Osteocyte (in vitro differentiated cells): ENCODE data around the gene EIF4E2. TPM values are rescaled to one million over a fixed set of nuclear protein-coding genes. Genes with fewer than 3 reads are reported as not detected.

Experiments
- DNase-seq: peaks from one replicate; pipeline ENCODE4 v3.0.0; 2021; ENCODE audit warnings: mixed read lengths; ENCODE audit not compliant: unreplicated experiment; ENCODE audit errors: extremely low spot score
- H3K27ac Mint-ChIP-seq: one replicate; pipeline ENCODE4 v1.8.0; 2021; ENCODE audit warnings: mild to moderate bottlenecking, mixed read lengths; ENCODE audit not compliant: unreplicated experiment
- H3K27me3 Mint-ChIP-seq: one replicate; pipeline ENCODE4 v1.8.0; 2021; ENCODE audit warnings: mixed read lengths; ENCODE audit not compliant: unreplicated experiment
- H3K36me3 Mint-ChIP-seq: one replicate; pipeline ENCODE4 v1.8.0; 2021; ENCODE audit warnings: mixed read lengths; ENCODE audit not compliant: unreplicated experiment
- H3K4me1 Mint-ChIP-seq: one replicate; pipeline ENCODE4 v1.8.0; 2021; ENCODE audit warnings: mixed read lengths; ENCODE audit not compliant: unreplicated experiment
- H3K4me3 Mint-ChIP-seq: one replicate; pipeline ENCODE4 v1.8.0; 2021; ENCODE audit warnings: mild to moderate bottlenecking, moderate library complexity, mixed read lengths; ENCODE audit not compliant: unreplicated experiment
- H3K9me3 Mint-ChIP-seq: one replicate; pipeline ENCODE4 v1.8.0; 2021; ENCODE audit warnings: mixed read lengths; ENCODE audit not compliant: unreplicated experiment
- CTCF ChIP-seq: fragments of 200-600 bp; sonication (generic); IDR thresholded peaks from 2 replicates; pipeline ENCODE4 v1.5.0; 2021; ENCODE audit warnings: antibody characterized with exemption, mild to moderate bottlenecking, moderate library complexity
- total RNA-seq: library from RNA; stranded (reverse); gene quantifications from 2 replicates; pipeline ENCODE4 v1.2.1, GENCODE V29; 2021

EIF4E2 gene
- total RNA-seq, 1 donor from 2014 or later, result 90.5 TPM

- no peak for TF ChIP-seq CTCF
- H3K36me3 Mint-ChIP-seq, result no peaks in the 10 kb centered on the region
- H3K4me1 Mint-ChIP-seq, result peaks cover 43% of the 10 kb centered on the region
- H3K9me3 Mint-ChIP-seq, result no peaks in the 10 kb centered on the region
- H3K4me3 Mint-ChIP-seq, result no peak overlapping the region
- H3K27me3 Mint-ChIP-seq, result no peaks in the 10 kb centered on the region
- no peak overlapping the region for H3K27ac Mint-ChIP-seq
- DNase-seq, result no peak
These were observed 63.1 kb downstream of the EIF4E2 start for GRCh38 chr2:232613538-232614134.

GRCh38 chr2:232615339-232615738 lies 64.8 kb downstream of the EIF4E2 start:
- Mint-ChIP-seq H3K36me3 (no peaks in the 10 kb centered on the region), H3K4me1 (peaks cover 40% of the 10 kb centered on the region), H3K27ac (no peak overlapping the region), H3K4me3 (no peak overlapping the region), H3K27me3 (no peaks in the 10 kb centered on the region), H3K9me3 (no peaks in the 10 kb centered on the region)
- DNase-seq, result no peak
- no peak for TF ChIP-seq CTCF

Other genes with a start within 250 kb of the EIF4E2 start
- not detected in 2 replicates for gene ALPP, start 171.9 kb upstream of the EIF4E2 start, total RNA-seq
- gene ALPG, start 143.8 kb upstream of the EIF4E2 start, total RNA-seq, result not detected in 2 replicates
- not detected in 2 replicates for gene ALPI, start 94.5 kb upstream of the EIF4E2 start, total RNA-seq
- gene ECEL1, start 62.9 kb upstream of the EIF4E2 start, total RNA-seq, result 0.13 and 0.60 TPM in 2 replicates
- gene PRSS56, start 30.3 kb upstream of the EIF4E2 start, total RNA-seq, result not detected in 2 replicates
- gene CHRND, start 24.5 kb upstream of the EIF4E2 start, total RNA-seq, result not detected in 2 replicates
- gene CHRNG, start 11.0 kb upstream of the EIF4E2 start, total RNA-seq, result not detected in 2 replicates
- gene TIGD1, start 132 bp upstream of the EIF4E2 start, total RNA-seq, result 6.7 and 8.2 TPM in 2 replicates
- gene EFHD1, start 82.9 kb downstream of the EIF4E2 start, total RNA-seq, result 106 and 114 TPM in 2 replicates
- 63.4 and 66.0 TPM in 2 replicates for gene GIGYF2, start 146.6 kb downstream of the EIF4E2 start, total RNA-seq
- gene KCNJ13, start 225.9 kb downstream of the EIF4E2 start, total RNA-seq, result not detected in 2 replicates